Activated T-cell treated with anti-CD3 and anti-CD28 coated beads for 48 hours (primary cell): ENCODE measurements around the gene GAST.

Source experiments
- DNase-seq: peaks from one replicate; pipeline ENCODE4 v3.0.0-alpha.2; 2020; ENCODE audit warnings: low read depth

The GAST gene

DNA sequence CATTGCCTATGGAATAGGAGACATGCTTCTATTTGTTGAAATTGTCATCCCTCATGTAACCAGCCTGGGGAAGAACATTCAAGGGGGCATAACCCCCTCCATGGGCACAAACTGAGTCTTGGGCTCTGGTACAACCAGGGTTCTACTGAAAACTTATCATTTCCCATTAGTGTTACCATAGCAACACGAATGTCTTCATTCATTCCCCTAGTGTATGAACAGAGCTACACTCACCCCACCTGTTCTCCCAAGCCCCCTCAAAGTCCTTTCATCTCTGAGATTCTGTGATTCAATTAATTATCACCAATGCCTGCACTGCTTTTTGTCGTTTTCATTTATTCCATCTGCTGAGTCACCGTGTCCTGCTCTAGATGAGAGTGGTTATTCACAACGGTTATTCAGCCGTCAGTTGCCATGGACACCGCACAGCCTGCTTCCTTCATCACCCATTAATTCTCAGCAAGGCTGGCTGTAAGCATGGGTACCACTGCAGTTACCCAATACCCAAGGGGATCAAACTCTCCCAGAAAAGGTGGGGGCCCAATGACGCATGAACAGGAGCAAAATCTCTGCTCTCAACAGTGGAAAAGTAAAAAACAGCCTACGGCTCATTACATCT, 1.6 kb upstream of the GAST start:
- DNase-seq: no peak

DNA sequence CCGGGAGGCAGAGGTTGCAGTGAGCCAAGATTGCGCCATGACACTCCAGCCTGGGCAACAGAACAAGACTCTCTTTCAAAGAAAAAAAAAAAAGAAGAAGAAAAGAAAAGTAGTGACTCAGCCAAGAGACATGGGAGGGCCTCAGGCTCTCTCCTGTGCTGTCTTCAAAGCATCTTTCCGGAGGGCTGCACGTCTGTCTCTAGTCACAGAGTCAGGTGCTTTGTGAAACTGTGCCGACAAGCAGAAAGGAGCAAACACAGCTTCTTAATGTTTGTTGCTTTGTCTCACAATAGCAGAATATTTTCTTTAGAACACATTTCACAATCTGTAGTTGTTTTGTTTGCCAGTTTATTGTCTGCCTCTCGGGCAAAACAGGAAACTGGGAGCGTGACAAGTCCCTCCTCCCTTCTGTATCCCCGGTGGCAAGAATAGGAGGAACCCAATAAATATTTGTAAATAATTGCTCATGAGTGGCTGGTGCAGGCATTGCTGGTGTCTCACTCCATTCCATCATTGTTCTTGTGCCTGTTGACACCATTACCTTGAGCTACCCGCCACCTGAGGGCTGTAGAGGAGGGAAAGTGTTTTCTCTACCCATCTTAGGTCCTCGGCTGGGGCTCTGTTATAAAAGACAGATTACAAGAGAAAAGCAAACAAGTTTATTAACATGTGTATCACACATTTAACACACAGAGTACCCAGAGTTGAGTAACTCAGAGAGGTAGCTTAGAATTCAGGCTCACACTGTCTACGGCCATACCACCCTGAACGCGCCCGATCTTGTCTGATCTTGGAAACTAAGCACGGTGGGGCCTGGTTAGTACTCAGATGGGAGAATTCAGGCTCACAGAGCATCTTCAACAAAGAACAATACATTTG, 5.5 kb downstream of the GAST start:
- DNase-seq: no peak

DNA sequence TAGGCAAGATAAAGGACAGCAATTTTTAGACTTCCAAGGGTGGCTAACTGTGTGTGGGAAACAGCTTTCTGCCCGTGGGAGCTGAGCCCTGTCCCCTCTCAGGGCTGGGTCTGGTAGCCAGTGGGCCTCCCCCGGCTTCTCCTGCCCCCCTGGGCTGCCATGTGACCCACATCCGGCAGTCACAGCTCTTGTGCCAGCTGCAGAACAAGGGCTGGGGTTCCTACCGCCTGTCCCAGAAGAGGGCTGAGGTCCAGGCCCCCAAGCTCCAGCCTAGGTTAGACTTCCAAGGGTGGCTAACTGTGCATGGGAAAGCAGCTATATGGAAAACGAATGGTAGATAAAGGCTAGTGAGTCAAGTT, 6.1 kb downstream of the GAST start:
- no peak for DNase-seq

DNA sequence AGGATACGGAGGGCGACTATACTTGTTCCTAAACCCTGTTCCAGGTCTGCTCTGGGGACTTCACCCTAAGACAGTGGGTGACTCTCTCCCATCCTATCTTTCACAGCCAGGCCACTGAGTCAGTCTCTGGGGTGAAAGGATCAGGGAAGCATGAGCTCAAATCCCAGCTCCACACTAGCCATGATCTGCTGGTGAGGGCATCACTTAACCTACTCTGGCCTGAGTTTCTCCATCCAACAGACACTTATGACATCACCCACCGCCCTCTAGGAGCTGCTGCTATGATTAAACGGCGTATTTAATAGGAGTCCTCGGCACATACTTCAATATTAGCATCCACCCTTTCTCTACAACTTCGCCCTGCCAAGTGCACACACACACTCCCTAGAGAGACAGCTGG, 10.1 kb downstream of the GAST start:
- DNase-seq: no peak

DNA sequence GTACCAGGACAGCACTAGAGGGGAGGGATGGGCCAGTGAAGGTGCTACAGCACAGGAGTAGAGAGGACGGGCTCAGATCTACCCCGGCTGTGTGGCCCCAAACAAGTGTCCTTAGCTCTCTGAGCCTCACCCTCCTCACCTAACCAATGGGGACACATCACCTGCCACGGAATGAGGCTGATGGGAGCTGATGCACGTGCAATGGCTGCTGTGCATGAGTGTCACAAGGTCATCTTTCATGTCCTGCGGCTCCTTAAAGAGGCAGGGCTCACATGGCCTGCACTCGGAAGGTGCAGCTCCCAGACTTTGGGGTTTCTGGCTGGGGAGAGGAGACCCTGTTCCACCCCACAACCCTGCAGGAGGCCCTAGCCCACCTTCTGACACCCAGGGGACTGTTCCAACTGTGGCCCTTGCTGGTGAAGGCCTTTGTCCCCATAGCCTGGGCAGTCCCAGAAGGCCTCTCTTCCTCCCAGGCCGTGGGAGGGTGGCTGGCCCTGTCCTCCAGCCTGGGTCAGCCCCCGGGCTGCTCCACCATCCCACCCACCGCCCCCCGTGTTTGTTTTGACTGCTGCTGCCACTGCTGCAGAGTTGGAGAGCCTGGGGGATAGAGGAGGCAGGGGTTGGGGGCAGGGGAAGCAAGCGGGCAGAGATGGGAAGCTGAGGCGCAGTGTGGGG, 11.8 kb downstream of the GAST start:
- no peak for DNase-seq

DNA sequence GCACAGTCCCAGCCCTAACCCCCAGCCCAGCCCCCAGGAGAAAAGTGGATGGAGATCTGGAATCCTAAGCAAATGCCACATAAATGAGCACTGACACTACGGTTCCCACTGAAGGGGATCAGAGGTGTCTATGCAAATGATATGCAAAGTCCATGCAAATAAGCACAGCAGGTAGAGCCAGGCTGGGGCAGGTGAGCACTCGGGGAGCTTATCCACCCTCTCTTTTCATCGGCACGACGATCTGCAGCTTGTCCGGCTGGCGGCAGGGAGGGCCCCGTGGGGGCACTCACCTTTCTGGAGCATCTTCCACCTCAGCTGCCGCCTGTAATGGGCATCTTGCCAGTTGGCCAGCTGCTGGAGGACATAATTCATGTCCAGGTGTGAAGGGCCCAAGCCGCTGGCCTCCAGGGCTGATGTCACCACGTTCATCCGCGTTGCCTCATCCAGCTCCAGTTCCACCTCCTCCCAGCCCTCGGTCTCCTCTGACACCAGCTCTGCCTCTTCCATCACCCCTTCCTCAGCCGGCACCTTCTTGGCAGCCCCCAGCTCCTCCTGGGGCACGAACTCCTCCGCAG, 12.4 kb downstream of the GAST start:
- DNase-seq: no peak

DNA sequence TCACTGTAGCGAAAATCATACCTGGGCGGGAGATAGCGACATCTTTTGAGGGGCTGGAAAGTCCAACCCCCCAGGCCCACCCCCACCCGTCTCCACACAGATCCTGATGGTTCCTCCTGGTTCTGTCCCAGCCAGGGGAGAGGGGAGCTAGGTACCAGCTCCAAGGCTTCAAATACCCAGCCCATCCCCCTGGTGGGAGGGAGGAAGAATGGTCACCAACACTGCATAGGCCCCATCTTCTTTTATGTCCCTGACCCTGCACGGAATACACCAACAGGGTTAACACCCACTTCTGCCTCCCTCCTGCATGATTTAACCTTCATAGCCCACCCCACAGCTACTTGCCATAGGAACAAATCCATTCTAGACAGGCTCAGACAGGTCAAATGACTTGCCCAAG, 13.0 kb downstream of the GAST start:
- no peak for DNase-seq

DNA sequence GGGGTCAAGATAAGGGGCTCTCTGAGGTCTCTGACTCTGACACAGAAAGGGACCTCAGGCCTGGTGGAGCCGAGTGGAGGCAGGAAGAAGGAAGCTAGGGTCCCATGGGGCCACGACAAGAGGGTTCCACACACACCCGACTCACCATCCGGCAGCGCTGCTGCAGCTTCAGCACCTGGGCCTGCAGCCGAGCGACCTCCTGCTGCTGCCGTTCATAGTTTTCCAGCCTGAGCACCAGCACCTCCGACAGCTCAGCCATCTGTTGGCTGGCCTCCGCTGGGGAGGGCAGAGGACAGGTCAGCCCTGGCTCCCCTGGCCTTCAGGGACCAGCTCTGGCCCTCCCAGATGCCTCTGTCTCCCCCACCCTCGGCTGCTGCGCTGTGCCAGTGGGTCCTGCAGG, 15.9 kb downstream of the GAST start:
- DNase-seq: no peak

DNA sequence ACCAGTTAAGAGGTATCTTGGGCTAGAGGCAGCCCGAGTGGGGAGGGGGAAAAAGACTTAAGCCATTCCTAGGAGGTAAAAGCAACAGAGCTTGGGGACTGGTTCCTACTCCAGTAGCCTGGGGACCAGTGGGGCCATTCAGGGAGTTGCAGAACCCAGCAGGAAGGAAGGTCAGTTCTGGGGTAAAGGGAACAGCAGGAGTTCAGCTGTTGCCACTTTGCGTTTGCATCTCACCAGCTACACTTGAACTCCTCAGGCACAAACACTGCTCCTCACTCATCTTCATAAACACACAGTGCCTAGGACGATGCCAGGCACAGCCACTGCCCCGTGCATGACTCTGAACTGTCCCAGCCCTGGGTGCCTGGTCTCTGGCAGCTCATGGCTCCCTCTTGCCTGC, 18.3 kb downstream of the GAST start:
- DNase-seq: no peak

DNA sequence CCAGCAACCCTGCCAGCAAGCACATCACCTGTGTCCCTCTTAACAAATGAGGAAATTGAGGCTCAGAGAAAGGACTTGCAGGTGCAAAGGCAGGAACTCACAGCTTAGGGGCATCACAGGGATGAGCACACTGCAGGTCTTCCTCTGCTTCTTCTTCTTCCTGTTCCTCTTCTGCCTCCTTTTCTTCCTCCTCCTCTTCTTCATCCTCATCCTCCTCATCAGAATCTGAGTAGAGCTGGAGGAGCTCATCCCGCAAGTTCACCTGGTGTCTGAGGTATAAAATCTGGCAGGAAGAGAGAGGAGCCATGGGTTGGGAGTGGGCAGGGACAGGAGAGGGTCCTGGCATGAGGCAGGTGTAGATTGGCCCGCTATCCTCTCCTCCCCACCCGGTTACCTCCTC, 19.7 kb downstream of the GAST start:
- DNase-seq: no peak

DNA sequence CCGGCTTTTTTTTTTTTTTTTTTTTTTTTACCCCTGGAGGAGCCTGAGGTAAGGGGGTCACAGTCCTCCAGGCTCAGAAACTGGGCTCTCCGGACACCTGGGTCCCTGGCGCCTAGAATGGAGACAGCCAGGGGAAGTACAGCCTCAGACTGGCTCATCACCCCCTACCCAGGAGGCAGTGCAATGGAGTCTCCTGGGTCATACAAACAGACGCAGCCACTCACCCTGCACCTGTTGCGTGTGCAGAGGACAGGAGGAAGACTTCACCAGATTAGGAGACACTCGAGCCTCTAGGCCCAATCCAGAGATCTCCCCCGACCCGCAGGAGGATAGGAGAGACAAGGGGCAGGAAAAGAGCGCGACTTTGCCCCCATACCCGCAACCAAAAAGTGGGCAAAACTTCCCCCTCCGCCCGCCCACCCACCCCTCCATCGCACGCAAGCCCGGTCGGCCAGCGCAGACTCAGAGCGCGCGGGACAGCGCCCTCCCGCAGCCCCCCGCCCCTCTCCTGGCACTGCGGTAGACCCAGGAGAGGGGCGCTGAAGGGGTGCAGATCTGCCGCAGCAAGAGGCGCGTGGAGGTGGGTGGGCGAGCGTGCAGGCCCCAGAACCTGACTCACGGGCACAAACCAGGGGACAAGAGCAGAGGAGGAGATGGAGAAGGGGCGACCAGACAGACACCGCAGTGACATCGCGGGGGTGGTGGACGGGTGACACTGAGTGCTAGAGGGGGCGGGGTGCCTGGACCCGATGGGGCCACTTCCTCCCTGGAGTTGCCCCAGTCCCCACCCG, 21.4 kb downstream of the GAST start:
- no peak for DNase-seq

DNA sequence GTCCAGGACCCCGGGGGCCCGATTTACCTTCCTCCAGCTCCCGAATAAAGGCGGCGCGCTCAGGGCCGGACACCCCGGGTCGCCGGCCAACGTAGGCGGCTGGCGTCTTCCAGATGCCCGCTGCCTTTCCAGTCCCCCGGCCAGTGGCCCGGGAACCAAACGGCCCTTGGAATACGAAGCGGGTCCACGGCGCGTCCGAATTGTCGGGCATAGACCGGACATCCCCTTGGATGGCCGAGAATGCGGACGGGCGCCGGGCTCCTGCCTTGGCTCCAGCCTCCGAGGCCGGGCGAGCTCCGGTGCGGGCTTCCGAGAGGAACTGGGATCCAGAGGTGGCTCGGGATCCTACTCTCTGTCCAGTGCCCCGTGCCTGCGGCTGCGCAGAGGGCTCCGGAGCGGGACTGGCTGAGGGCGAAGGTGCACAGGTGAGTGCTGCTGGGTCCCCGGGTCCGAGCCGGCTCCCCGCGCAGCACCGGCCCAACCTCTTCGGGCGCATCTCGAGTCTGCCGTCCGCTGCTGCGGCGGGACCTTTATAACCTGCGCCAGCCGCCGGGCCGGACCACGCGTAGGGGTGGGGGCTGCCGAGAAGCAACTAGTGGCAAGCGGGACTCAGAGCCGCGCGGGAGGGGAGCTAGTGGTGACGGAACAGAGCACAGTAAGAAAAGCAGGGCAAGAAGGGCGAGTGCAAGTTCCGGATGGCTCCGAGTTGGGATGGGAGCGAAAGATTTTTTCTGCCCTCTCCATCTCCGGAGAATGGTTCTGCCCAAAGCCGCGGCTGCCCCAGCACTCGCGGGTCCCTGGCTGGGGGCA, 22.2 kb downstream of the GAST start, which contains the start of gene HAP1:
HAP1 (minus strand) TSS at position 505 of the 810 bp plus-strand sequence; CDS start at position 496, 9 bp downstream.
- no peak for DNase-seq

DNA sequence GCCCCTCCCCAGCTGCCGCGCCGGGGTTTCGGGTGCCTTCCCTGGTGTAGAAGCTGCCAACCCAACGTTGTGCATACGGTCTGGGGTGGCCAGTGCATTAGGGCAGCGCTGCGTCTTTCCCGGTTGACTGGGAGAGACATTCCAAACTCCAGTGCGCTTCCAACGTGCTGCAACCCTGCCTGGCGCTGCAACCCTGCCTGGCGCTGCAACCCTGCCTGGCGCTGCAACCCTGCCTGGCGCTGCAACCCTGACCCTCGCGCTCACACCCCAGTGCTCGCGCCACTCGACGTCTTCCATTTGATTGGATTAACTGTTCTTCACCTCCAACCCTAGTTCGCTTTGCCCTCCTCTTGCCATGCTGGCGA, 22.8 kb downstream of the GAST start:
- DNase-seq: no peak

DNA sequence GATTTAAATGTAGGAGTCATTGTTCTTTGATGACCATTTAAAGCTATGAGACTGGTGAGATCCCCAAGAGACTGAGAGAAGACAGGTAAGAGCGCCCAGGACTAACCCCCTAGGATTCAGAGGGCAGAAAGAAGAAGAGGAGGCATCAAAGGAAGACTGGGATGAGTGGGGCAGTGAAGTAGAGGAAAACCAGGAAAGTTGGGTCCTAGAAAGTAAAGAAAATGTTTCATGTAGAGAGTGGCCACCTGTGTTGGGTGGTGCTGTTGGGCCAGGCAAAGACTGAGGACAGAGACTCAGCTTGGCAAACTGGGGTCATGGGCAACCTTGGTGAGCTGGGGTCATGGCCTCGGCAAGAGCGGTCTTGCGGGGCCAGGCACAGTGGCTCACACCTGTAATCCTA, 23.6 kb downstream of the GAST start:
- no peak for DNase-seq

DNA sequence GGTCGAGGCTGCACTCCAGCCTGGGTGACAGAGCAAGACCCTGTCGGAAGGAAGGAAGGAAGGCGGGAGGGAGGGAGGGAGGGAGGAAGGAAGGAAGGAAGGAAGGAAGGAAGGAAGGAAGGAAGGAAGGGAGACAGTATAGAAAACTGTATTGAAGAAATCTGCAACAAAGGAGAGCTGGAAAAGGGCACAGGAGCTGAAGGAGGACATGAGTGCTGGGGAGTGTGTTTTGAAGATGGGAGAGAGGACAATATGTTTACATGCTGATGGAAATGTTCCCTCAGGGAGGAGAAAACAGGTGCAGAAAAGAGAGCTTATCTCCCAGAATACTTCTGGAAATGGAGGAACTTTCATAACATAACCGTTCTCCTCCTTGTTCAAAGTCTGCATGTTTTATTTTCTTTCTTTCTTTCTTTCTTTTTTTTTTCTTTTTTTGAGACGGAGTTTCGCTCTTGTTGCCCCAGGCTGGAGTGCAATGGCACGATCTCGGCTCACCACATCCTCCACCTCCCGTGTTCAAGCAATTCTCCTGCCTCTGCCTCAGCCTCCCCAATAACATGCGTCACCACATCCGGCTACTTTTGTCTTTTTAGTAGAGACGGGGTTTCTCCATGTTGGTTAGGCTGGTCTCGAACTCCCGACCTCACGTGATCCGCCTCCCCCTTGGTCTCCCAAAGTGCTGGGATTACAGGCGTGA, 25.0 kb downstream of the GAST start:
- no peak for DNase-seq

DNA sequence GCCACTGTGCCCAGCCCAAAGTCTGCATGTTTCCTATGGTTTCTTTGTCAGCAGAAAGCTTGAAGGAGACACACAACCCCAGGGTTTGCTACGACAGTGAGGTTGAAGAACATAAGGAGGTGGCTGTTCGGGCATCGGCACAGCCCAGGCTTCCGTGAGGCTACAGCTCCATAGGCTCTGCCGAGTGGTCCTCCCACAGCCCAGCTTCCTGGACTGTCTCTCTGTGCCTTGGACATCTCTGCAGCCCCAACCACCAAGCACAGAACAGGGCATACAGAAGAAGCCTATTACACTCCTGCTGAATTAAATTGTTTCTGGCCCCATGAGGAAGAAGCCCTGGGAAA, 25.5 kb downstream of the GAST start:
- no peak for DNase-seq

DNA sequence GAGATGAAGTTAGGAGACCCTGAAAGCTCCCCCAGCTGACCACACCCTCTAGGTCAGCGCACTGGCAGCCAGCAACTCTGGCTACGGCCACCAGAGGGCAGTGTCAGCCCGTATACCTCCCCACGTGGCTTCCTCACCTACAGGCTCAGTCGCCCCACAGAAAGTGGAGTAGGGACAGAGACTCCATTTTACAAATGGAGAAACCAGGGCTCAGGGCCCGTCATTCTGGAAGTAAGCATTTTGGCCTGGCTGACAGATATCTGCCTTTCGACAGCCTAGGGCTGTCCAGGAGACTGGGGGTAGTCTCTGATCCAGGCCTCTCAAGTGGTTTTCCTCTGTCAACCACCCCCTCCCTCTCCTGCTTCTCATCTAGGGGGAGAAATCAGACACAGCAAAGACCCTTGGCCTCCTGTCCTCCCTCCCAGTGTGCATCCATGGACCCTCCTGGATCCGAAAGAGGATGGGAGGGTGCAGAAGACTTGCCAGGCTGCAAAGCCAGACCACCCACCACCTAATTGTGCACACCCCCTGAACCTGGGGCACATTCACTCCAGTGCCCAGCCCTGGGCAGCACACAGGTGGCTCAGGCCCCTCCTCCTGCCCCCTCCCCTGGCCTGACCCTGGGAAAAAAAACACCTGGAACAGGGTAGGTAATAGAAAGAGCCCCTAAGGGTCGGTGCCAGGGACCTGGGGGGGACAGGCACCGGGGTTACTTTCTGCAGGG, 26.1 kb downstream of the GAST start:
- peak; percentile 79 for DNase-seq

DNA sequence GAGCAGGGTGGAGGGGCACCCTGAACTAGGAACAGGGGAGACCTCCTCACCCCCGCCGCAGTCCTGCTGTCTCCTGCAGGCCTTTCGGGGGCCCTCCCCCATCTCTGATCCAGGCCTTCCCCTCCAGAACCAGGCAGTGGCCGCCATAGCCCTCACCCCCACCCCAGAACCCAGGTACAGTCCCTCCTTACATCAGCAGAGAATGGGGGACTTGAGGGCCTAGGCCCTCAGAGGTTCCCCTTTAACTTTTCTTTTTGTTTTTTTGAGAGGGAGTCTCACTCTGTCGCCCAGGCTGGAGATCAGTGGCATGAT, 26.6 kb downstream of the GAST start:
- no peak for DNase-seq

DNA sequence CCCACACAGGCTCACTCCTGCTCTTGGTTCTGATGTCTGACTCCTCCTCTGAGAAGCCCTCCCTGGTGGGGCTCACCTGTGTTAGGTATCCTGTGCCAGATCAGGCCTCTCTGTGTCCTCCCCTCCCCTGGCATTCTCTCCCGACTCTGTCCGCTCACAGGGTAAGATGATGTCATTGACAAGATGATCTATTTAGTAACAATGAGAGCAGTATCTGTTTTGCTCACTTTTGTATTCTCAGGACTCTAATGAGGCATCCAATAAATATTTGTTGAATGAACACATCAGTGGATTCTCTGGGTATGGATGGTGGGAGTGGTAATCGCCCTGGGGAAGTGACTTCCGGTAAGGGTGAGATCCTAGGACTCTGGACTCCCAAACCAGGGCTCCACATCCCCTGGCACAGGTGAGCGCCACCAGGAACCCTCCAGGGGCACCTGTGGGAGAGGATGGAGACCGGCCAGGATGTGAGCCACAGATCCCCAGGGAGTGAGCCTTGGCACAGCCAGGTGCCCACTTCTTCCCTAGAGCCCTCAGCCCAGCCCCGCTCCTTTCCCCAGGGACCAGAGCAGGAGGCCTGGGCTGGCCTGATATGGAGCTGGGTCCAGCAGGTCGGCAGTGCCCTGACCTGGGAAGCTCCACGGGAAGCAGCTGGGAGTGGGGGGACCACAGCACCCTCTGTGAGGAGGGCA, 27.7 kb downstream of the GAST start:
- no peak for DNase-seq

DNA sequence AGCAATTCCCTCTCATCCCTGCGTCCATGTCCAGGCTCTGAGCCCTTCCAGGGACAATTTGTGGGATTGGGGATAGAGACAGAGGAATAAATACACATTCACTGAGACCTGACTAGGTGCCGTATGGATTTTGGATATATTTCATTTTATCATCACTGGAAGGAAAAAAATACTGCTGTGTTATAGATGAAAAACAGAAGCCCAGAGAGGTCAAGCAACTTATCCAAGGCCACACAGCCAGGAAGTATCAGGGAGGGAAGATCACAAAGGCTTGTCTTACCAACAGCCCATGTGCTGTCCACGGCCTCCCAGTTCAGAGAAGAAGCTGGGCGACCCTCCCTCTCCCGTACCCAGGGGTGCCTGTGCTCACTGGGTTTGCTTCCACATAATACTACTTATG, 28.4 kb downstream of the GAST start:
- no peak for DNase-seq
